ENCODE results near the gene CLTB.

GRCh38 chr5:176368726-176369125, 47.6 kb downstream of the CLTB start:
- TF ChIP-seq CTCF (IDR thresholded peaks at IDR 0.05; ENCODE audit: low read depth, low read length) (no peak), POLR2A (IDR thresholded peaks at IDR 0.05; ENCODE audit: extremely low read depth, insufficient read length) (no peak), MYC (IDR thresholded peaks at IDR 0.05; ENCODE audit: low read depth, low read length) (no peak)

Data from NB4 (cell line).